Parathyroid adenoma (tissue), 2 donors: ENCODE results near the gene MDFIC.

Experiments used
- H2AFZ ChIP-seq: fragments of 300-600 bp; sonication (generic); one replicate; pipeline ENCODE4 v1.7.0; 2017; ENCODE audit warnings: antibody characterized with exemption, mild to moderate bottlenecking
- H3K27ac ChIP-seq: fragments of 300-600 bp; sonication (generic); one replicate; pipeline ENCODE4 v1.7.0; 2017
- H3K27me3 ChIP-seq: fragments of 300-600 bp; sonication (generic); one replicate; pipeline ENCODE4 v1.7.0; 2017; ENCODE audit warnings: low read length; ENCODE audit not compliant: control insufficient read depth, insufficient read depth
- H3K36me3 ChIP-seq: fragments of 300-600 bp; sonication (generic); one replicate; pipeline ENCODE4 v1.7.0; 2017; ENCODE audit warnings: low read length; ENCODE audit not compliant: control insufficient read depth, insufficient read depth
- H3K4me1 ChIP-seq: fragments of 300-600 bp; sonication (generic); one replicate; pipeline ENCODE4 v1.7.0; 2017; ENCODE audit warnings: control low read depth
- H3K4me2 ChIP-seq: fragments of 300-600 bp; sonication (generic); one replicate; pipeline ENCODE4 v1.7.0; 2017; ENCODE audit warnings: low read length
- H3K4me3 ChIP-seq: fragments of 300-600 bp; sonication (generic); one replicate; pipeline ENCODE4 v1.7.0; 2017; ENCODE audit warnings: low read depth, low read length
- H3K79me2 ChIP-seq: fragments of 300-600 bp; sonication (generic); one replicate; pipeline ENCODE4 v1.7.0; 2017; ENCODE audit warnings: control low read depth
- H3K9ac ChIP-seq: fragments of 300-600 bp; sonication (generic); one replicate; pipeline ENCODE4 v1.7.0; 2017; ENCODE audit warnings: mild to moderate bottlenecking
- H3K9me3 ChIP-seq: fragments of 300-600 bp; sonication (generic); one replicate; pipeline ENCODE4 v1.7.0; 2017; ENCODE audit warnings: low read length; ENCODE audit not compliant: control insufficient read depth
- TF ChIP-seq, protein P1 (sequence below): fragments of 300-600 bp; sonication (generic); IDR thresholded peaks from one replicate; pipeline ENCODE4 v1.7.0; 2017; ENCODE audit warnings: antibody characterized with exemption, mild to moderate bottlenecking
- donor health status: primary hyperparathyroidism.

Gene MDFIC

DNA sequence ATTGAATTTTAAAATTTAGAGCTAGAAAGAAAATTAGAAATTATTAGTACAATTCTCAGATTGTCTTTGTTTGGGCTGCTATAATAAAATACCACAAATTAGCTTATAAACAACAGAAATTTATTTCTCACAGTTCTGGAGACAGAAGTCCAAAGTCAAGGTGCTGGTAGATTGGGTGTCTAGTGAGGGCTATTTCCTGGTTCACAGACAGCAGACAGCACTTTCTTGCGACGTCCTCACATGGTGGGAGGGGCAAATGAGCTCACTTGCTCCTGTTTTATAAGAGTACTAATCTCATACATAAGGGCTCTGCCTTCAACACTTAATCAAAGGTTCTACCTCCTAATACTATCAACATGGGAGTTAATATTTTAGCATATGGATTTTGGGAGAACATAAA lies 134.1 kb downstream of the MDFIC start:
- Histone ChIP-seq H3K79me2 (no peaks in the 10 kb centered on the region), H3K4me1 (no peaks in the 10 kb centered on the region), H3K9me3 (no peaks in the 10 kb centered on the region), H3K27me3 (no peaks in the 10 kb centered on the region), H3K36me3 (no peaks in the 10 kb centered on the region), H3K4me2 (no peak overlapping the region), H3K4me3 (no peak overlapping the region), H2AFZ (no peak overlapping the region), H3K9ac (no peak overlapping the region), H3K27ac (no peak overlapping the region)
- TF ChIP-seq, protein P1, sequence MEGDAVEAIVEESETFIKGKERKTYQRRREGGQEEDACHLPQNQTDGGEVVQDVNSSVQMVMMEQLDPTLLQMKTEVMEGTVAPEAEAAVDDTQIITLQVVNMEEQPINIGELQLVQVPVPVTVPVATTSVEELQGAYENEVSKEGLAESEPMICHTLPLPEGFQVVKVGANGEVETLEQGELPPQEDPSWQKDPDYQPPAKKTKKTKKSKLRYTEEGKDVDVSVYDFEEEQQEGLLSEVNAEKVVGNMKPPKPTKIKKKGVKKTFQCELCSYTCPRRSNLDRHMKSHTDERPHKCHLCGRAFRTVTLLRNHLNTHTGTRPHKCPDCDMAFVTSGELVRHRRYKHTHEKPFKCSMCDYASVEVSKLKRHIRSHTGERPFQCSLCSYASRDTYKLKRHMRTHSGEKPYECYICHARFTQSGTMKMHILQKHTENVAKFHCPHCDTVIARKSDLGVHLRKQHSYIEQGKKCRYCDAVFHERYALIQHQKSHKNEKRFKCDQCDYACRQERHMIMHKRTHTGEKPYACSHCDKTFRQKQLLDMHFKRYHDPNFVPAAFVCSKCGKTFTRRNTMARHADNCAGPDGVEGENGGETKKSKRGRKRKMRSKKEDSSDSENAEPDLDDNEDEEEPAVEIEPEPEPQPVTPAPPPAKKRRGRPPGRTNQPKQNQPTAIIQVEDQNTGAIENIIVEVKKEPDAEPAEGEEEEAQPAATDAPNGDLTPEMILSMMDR: no peak

DNA sequence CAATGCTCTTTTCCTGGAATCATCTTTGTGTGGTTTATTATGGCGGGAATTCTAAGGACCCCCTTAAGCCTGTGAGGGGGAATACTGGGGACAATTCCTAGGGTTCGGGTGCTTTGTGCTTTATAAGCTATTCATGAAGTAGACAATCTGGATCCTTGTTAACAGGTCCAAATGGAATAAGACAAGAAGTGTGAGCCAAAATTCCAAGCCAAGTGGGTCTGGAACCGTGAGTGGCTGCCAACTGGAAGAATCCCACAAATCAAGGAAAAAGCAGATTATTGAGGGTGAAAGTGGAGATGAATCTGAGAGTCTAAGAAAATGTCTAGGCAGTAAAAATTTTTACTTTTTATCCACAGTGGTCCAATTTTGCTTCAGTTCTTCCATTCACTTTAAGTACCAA lies 136.8 kb downstream of the MDFIC start:
- Histone ChIP-seq H3K9me3 (no peaks in the 10 kb centered on the region), H2AFZ (no peak overlapping the region), H3K79me2 (no peaks in the 10 kb centered on the region), H3K36me3 (no peaks in the 10 kb centered on the region), H3K9ac (no peak overlapping the region), H3K27ac (no peak overlapping the region), H3K27me3 (no peaks in the 10 kb centered on the region), H3K4me1 (no peaks in the 10 kb centered on the region), H3K4me3 (no peak overlapping the region), H3K4me2 (no peak overlapping the region)
- TF ChIP-seq, protein P1: no peak

DNA sequence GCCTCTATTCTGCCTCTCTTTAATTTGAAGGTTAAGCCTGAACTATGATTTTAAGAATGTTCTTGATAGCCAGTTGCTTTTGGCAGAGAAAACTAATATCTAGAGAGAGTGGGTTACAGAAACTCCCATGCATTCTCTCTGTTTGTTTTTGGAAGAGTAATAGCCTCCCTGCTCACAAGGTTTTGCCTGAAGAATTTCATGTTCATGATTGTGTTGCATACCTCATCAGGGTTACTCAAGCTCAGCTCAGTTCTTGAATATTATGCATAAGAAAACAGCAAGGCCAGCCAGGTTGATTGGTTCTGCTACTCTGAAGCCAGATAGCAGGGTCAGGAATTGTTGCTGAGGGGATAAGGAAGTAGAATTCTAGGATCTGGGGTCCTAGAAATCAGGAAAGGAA lies 137.4 kb downstream of the MDFIC start:
- no peak overlapping the region for H3K27ac ChIP-seq
- no peak overlapping the region for H3K9ac ChIP-seq
- TF ChIP-seq, protein P1: no peak
- no peak overlapping the region for H3K4me3 ChIP-seq
- no peak overlapping the region for H2AFZ ChIP-seq
- no peak overlapping the region for H3K4me2 ChIP-seq
- no peaks in the 10 kb centered on the region for H3K27me3 ChIP-seq
- no peaks in the 10 kb centered on the region for H3K9me3 ChIP-seq
- H3K36me3 ChIP-seq: no peaks in the 10 kb centered on the region
- no peaks in the 10 kb centered on the region for H3K79me2 ChIP-seq
- H3K4me1 ChIP-seq: no peaks in the 10 kb centered on the region

DNA sequence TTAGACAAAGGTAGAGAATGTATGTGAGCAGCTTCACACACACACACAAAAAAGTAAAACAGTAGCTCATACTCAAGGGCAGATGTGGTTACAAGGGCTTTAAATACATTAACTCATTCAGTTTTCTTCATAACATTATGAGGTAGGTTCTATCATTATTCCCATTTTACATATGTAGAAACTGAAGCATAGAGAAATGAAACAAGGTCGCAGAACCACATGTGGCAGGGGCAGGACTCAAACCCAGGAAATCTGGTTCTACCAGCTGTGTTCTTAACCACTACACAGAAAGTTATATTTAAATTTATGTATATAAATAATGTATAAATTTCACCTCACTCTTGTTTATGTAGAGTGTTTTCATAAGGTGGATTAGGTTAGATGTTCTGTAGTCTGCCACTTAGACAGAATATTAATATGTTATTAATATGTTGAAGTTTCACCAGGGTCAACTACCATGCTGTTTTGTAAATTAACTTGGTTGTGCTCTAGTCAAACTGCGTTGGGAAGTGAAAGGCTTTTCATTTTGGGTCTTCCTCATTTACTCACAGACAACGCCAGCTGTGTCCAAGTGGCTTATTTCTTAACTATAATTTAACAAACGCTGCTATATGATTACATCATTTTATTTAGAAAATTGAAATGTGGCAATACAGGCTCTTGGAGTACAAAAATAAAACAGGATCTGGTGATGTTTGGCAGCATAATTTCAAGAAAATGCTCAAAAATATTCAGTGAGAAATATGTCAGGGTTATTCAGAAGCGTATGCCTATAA lies 138.4 kb downstream of the MDFIC start:
- Histone ChIP-seq H2AFZ (no peak overlapping the region), H3K9ac (no peak overlapping the region), H3K4me3 (no peak overlapping the region), H3K79me2 (no peaks in the 10 kb centered on the region), H3K4me1 (no peaks in the 10 kb centered on the region), H3K36me3 (no peaks in the 10 kb centered on the region), H3K27ac (no peak overlapping the region), H3K27me3 (no peaks in the 10 kb centered on the region), H3K4me2 (no peak overlapping the region), H3K9me3 (no peaks in the 10 kb centered on the region)
- TF ChIP-seq, protein P1: no peak

DNA sequence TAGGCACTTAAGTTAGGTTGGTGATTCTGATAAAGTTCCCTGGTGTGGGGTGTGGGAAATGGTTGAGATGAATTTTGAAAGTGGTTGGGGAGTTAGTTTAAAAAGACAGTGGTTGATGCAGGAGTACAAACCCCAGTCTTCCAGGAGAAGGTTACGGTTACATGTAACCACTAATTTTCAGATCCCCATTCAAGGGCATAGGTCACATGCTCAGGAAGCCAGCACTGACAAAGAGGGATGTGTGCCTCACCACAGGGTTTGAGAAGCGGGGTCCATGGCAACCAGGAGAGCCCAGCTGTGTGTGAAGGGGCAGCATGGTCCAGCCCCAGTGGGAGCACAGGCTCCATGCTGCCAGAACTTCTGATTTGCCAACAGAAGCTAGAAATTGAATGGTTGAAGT lies 144.2 kb downstream of the MDFIC start:
- H3K27ac ChIP-seq: no peak overlapping the region
- H3K27me3 ChIP-seq: no peaks in the 10 kb centered on the region
- no peaks in the 10 kb centered on the region for H3K36me3 ChIP-seq
- no peak overlapping the region for H2AFZ ChIP-seq
- H3K4me1 ChIP-seq: no peaks in the 10 kb centered on the region
- TF ChIP-seq, protein P1: no peak
- H3K9ac ChIP-seq: no peak overlapping the region
- no peaks in the 10 kb centered on the region for H3K79me2 ChIP-seq
- no peaks in the 10 kb centered on the region for H3K9me3 ChIP-seq
- no peak overlapping the region for H3K4me3 ChIP-seq
- H3K4me2 ChIP-seq: no peak overlapping the region
